Liver (tissue), 9 donors: ENCODE measurements around the gene TSC1. TPM values are rescaled to one million over a fixed set of nuclear protein-coding genes. Genes with fewer than 3 reads are reported as not detected.

ENCODE experiments used
- DNase-seq: peaks from one replicate; pipeline ENCODE4 v3.0.0-alpha.2; 2017; ENCODE audit warnings: low spot score
- H3K27ac ChIP-seq, 2 donors: one replicate each; pipeline ENCODE4 v1.7.0; 2013; ENCODE audit warnings: inconsistent platforms in 2 of 2, low read length in 2 of 2, control low read depth in 1 of 2, low read depth in 1 of 2, mild to moderate bottlenecking in 1 of 2
- H3K27me3 ChIP-seq, 4 donors: one replicate each; pipeline versions ENCODE4 v1.6.1 to v1.7.0; 2013; ENCODE audit warnings: low read length in 3 of 4, inconsistent platforms in 1 of 4, mild to moderate bottlenecking in 1 of 4, moderate library complexity in 1 of 4; ENCODE audit not compliant: control insufficient read depth in 4 of 4, insufficient read depth in 4 of 4
- H3K36me3 ChIP-seq, 4 donors: one replicate each; pipeline versions ENCODE4 v1.6.1 to v1.7.0; 2013; ENCODE audit warnings: low read length in 3 of 4, mild to moderate bottlenecking in 3 of 4, low read depth in 1 of 4, moderate library complexity in 1 of 4; ENCODE audit not compliant: control insufficient read depth in 4 of 4, insufficient read depth in 3 of 4
- H3K4me1 ChIP-seq, 4 donors: one replicate each; pipeline versions ENCODE4 v1.6.1 to v1.7.0; 2013; ENCODE audit warnings: low read length in 3 of 4, mild to moderate bottlenecking in 3 of 4, moderate library complexity in 1 of 4; ENCODE audit not compliant: control insufficient read depth in 4 of 4, insufficient read depth in 4 of 4
- H3K4me3 ChIP-seq, 3 donors: one replicate each; pipeline versions ENCODE4 v1.6.1 to v1.7.0; 2013; ENCODE audit warnings: low read length in 3 of 3, control low read depth in 1 of 3, low read depth in 1 of 3, mild to moderate bottlenecking in 1 of 3
- H3K9ac ChIP-seq, 2 donors: one replicate each; pipeline ENCODE4 v1.7.0; 2013; ENCODE audit warnings: low read length in 2 of 2, mild to moderate bottlenecking in 2 of 2, moderate library complexity in 2 of 2, control low read depth in 1 of 2, low read depth in 1 of 2
- H3K9me3 ChIP-seq, 4 donors: one replicate each; pipeline versions ENCODE4 v1.6.1 to v1.7.0; 2013; ENCODE audit warnings: low read length in 3 of 4; ENCODE audit not compliant: control insufficient read depth in 4 of 4
- FOXA1 ChIP-seq: IDR thresholded peaks from 2 replicates; pipeline ENCODE4 v1.6.1; 2016; ENCODE audit warnings: antibody characterized with exemption
- FOXA2 ChIP-seq: IDR thresholded peaks from 2 replicates; pipeline ENCODE4 v1.6.1; 2016; ENCODE audit warnings: antibody characterized with exemption
- GABPA ChIP-seq, 2 donors: IDR thresholded peaks in 1 of 2; conservative IDR thresholded peaks in 1 of 2; 2 replicates each; pipeline ENCODE4 v1.6.1; 2016; ENCODE audit warnings: antibody characterized with exemption in 2 of 2, mild to moderate bottlenecking in 1 of 2, moderate library complexity in 1 of 2
- HNF4G ChIP-seq: IDR thresholded peaks from 2 replicates; pipeline ENCODE4 v1.6.1; 2016; ENCODE audit warnings: antibody characterized with exemption
- RAD21 ChIP-seq, 2 donors: IDR thresholded peaks; 2 replicates each; pipeline ENCODE4 v1.6.1; 2016; ENCODE audit warnings: antibody characterized with exemption in 2 of 2, mild to moderate bottlenecking in 2 of 2
- RXRA ChIP-seq, 2 donors: IDR thresholded peaks; 2 replicates each; pipeline ENCODE4 v1.6.1; 2017 to 2018; ENCODE audit warnings: antibody characterized with exemption in 2 of 2, mild to moderate bottlenecking in 1 of 2
- SP1 ChIP-seq: IDR thresholded peaks from 2 replicates; pipeline ENCODE4 v1.6.1; 2018; ENCODE audit warnings: antibody characterized with exemption, mild to moderate bottlenecking
- TAF1 ChIP-seq: conservative IDR thresholded peaks from 2 replicates; pipeline ENCODE4 v1.6.1; 2016; ENCODE audit warnings: antibody characterized with exemption, mild to moderate bottlenecking
- YY1 ChIP-seq: IDR thresholded peaks from 2 replicates; pipeline ENCODE4 v1.6.1; 2016; ENCODE audit warnings: antibody characterized with exemption, mild to moderate bottlenecking
- WGBS: extraction: QIAGEN DNeasy Blood & Tissue Kit; methylation state at CpG from one replicate; pipeline ENCODE4 v1.1.7; 2013; 5-methylcytosine and 5-hydroxymethylcytosine counted together
- polyA plus RNA-seq, 2 donors: library from polyadenylated mRNA; stranded (reverse) in 1 of 2; unstranded in 1 of 2; fragments of 200-250 nt in 1 of 2; fragments of >200 nt in 1 of 2; fragmentation: Nextera tagmentation in 1 of 2; extraction: Ambion mirVana in 1 of 2; gene quantifications; one replicate each; pipeline versions ENCODE4 v1.2.1 to v1.2.3, GENCODE V29; 2013 to 2015
- total RNA-seq, 2 donors: library from RNA; depleted of rRNA; stranded (reverse); fragments of >200 nt; gene quantifications; one replicate each; pipeline ENCODE4 v1.2.3, GENCODE V29; 2014
- TF ChIP-seq, protein P1 (sequence below): IDR thresholded peaks from 2 replicates; pipeline ENCODE4 v1.6.1; 2016; ENCODE audit warnings: antibody characterized with exemption, mild to moderate bottlenecking
- TF ChIP-seq, protein P2 (sequence below): IDR thresholded peaks from 2 replicates; pipeline ENCODE4 v1.6.1; 2016; ENCODE audit warnings: antibody characterized with exemption
- TF ChIP-seq, protein P3 (sequence below): fragments of 150-350 bp; IDR thresholded peaks from 2 replicates; pipeline ENCODE4 v1.5.1; 2017; ENCODE audit warnings: improper control_type of control experiment, low read depth, low read length; ENCODE audit not compliant: missing input control
- TF ChIP-seq, protein P4 (sequence below): IDR thresholded peaks from 2 replicates; pipeline ENCODE4 v1.6.1; 2016; ENCODE audit warnings: antibody characterized with exemption
- TF ChIP-seq, protein P5 (sequence below): IDR thresholded peaks from 2 replicates; pipeline ENCODE4 v1.6.1; 2016; ENCODE audit warnings: antibody characterized with exemption
- donor health status: healthy.
- donor health status: healthy.
- donor health status: healthy.
- donor health status: healthy.
- donor health status: healthy.

The TSC1 gene
- total and polyA plus RNA-seq, 4 donors: 4.6 to 33.5 (median 15.6) TPM

DNA sequence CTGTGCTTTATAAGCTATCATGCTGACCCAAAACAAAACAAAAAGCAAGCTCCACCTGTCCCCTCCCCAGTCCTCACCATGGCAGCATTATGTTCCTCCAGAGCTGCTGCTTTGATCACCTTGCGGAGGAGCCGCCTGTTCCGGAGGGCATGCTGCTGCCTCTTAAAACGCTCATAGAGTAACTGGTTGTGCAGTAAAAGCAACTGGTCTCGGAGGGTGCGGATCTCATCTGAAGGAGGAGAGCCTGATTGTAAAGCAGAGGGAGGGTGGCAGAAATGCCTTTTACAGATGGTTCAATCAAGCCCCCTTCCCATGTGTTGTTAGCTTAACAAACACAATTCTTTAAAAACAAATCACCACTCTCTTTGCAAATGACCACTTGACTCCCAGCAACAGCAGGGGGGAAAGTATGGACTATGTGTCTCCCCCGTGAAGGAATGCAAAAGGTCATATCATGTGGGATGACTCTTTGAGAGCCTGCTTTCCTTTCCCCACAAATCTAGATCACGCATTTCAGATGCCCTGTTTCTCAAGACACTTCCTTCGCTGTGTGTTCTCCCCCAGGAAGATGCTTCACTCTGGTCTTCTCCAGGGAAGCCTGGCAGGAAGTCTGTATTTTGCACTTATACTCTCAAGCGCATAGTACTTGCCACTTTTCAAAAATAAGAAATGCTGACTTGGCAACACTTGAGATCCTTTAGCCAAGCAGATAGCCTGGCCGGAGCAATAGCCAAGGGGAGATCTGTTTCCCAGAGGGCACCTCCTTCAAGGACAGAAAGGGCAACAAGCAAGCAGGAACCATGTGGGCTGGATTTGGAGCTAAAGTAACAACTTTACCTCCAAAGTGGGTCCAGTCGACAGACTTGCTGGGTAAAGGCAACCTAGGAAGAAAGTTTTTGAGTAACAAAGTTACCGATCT, 40.6 kb downstream of the TSC1 start (continued):
- TF ChIP-seq, protein P1, sequence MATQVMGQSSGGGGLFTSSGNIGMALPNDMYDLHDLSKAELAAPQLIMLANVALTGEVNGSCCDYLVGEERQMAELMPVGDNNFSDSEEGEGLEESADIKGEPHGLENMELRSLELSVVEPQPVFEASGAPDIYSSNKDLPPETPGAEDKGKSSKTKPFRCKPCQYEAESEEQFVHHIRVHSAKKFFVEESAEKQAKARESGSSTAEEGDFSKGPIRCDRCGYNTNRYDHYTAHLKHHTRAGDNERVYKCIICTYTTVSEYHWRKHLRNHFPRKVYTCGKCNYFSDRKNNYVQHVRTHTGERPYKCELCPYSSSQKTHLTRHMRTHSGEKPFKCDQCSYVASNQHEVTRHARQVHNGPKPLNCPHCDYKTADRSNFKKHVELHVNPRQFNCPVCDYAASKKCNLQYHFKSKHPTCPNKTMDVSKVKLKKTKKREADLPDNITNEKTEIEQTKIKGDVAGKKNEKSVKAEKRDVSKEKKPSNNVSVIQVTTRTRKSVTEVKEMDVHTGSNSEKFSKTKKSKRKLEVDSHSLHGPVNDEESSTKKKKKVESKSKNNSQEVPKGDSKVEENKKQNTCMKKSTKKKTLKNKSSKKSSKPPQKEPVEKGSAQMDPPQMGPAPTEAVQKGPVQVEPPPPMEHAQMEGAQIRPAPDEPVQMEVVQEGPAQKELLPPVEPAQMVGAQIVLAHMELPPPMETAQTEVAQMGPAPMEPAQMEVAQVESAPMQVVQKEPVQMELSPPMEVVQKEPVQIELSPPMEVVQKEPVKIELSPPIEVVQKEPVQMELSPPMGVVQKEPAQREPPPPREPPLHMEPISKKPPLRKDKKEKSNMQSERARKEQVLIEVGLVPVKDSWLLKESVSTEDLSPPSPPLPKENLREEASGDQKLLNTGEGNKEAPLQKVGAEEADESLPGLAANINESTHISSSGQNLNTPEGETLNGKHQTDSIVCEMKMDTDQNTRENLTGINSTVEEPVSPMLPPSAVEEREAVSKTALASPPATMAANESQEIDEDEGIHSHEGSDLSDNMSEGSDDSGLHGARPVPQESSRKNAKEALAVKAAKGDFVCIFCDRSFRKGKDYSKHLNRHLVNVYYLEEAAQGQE: no peak
- TF ChIP-seq FOXA2 (no peak), RAD21 (IDR thresholded peaks at IDR 0.05) (no peak), GABPA (IDR thresholded peaks at IDR 0.05 in 1 of 2, conservative IDR thresholded peaks at IDR 0.05 in 1 of 2) (no peak), SP1 (no peak)
- TF ChIP-seq, protein P2, sequence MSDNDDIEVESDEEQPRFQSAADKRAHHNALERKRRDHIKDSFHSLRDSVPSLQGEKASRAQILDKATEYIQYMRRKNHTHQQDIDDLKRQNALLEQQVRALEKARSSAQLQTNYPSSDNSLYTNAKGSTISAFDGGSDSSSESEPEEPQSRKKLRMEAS: no peak

DNA sequence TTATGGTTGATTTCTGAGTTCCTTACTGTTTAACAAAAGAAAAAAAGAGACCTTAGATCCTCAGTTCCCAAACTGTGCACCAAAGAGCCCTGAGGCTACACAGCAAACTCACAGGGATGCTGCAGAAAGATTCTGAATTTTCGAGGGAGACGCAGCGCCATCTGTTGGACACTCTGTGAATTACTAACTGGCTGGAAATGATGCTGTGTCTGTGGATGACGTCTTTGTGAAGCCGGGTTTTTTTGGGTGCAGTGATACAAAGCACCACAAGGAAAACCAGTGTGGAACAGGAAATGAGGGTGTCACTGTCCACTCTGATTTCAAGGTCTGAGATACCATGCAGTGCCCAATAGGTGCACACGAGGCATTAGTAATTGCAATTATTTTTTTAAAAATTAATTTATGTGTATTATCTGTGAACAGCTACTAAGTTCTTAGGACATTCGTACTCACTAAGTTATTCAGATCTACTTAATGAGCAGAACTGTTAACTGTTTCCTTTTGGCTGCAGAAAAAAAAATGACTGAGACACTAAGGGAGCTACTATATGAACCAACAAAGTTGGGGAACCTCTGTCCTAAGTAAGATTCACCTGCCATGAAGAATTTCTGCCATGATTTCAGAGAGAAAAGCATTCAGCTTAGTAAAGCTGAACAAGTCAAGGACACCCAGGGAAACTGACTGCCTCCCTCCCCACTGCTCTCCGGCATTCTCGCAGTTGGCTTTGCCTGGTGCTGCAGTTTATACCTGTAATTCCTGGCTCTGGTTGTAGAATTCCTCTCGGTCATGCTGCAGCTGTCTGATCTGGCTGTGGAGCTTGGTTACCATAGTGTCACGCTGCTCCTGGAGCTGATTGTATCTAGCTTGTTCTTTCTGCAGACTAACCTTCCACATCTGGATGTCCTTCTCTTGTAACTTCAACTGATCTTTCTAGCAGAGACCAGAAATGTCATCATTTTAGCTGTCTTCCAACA, 42.3 kb downstream of the TSC1 start:
- no peak overlapping the region for H3K4me3 ChIP-seq
- H3K36me3 ChIP-seq: peaks cover 8 to 83% (median 57%) of the 10 kb centered on the region in 4 donors
- H3K27me3 ChIP-seq: no peaks in the 10 kb centered on the region
- H3K9ac ChIP-seq: no peak overlapping the region
- TF ChIP-seq FOXA1: no peak
- TF ChIP-seq, protein P3, sequence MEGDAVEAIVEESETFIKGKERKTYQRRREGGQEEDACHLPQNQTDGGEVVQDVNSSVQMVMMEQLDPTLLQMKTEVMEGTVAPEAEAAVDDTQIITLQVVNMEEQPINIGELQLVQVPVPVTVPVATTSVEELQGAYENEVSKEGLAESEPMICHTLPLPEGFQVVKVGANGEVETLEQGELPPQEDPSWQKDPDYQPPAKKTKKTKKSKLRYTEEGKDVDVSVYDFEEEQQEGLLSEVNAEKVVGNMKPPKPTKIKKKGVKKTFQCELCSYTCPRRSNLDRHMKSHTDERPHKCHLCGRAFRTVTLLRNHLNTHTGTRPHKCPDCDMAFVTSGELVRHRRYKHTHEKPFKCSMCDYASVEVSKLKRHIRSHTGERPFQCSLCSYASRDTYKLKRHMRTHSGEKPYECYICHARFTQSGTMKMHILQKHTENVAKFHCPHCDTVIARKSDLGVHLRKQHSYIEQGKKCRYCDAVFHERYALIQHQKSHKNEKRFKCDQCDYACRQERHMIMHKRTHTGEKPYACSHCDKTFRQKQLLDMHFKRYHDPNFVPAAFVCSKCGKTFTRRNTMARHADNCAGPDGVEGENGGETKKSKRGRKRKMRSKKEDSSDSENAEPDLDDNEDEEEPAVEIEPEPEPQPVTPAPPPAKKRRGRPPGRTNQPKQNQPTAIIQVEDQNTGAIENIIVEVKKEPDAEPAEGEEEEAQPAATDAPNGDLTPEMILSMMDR: peak; percentile 88
- TF ChIP-seq RAD21 (IDR thresholded peaks at IDR 0.05): peak; percentile 71 to 80
- DNase-seq: peak; percentile 78
- H3K27ac ChIP-seq: no peak overlapping the region
- no peaks in the 10 kb centered on the region for H3K4me1 ChIP-seq
- H3K9me3 ChIP-seq: no peaks in the 10 kb centered on the region
- WGBS: 50% methylated on average over 11 of the region's 11 CpGs

DNA sequence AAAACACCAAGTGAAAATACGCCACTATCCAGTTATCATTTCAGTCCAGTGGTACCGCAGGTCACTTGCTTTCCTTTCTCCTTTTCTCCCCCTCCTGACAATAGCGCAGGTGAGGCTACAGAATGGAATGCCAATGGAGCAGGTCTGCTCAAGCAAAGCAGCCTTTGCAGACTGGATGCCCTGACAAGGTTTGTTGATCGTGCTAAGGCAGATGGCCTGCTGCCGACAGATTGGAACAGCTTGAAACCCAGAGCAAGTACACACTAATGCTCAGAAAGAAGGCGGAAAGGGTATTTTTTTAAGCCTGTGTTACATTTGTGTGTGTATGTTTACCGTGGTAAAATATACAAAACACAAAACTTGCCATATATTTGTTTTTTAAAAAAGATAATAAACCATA, 46.4 kb downstream of the TSC1 start:
- Histone ChIP-seq H3K4me1 (no peaks in the 10 kb centered on the region), H3K36me3 (peaks cover 10 to 88% (median 50%) of the 10 kb centered on the region in 4 donors), H3K27me3 (no peaks in the 10 kb centered on the region), H3K4me3 (no peak overlapping the region), H3K9me3 (no peaks in the 10 kb centered on the region), H3K9ac (no peak overlapping the region), H3K27ac (no peak overlapping the region)
- DNase-seq: no peak
- 96% methylated on average over 7 of the region's 7 CpGs for WGBS
- TF ChIP-seq TAF1 (no peak), RAD21 (IDR thresholded peaks at IDR 0.05) (no peak), FOXA2 (no peak), RXRA (IDR thresholded peaks at IDR 0.05) (no peak), YY1 (no peak), FOXA1 (no peak), HNF4G (no peak)
- TF ChIP-seq, protein P4, sequence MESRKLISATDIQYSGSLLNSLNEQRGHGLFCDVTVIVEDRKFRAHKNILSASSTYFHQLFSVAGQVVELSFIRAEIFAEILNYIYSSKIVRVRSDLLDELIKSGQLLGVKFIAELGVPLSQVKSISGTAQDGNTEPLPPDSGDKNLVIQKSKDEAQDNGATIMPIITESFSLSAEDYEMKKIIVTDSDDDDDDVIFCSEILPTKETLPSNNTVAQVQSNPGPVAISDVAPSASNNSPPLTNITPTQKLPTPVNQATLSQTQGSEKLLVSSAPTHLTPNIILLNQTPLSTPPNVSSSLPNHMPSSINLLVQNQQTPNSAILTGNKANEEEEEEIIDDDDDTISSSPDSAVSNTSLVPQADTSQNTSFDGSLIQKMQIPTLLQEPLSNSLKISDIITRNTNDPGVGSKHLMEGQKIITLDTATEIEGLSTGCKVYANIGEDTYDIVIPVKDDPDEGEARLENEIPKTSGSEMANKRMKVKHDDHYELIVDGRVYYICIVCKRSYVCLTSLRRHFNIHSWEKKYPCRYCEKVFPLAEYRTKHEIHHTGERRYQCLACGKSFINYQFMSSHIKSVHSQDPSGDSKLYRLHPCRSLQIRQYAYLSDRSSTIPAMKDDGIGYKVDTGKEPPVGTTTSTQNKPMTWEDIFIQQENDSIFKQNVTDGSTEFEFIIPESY: no peak
- TF ChIP-seq, protein P5, sequence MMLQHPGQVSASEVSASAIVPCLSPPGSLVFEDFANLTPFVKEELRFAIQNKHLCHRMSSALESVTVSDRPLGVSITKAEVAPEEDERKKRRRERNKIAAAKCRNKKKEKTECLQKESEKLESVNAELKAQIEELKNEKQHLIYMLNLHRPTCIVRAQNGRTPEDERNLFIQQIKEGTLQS: no peak
- TF ChIP-seq, protein P2: no peak
